IPS-20b (cell line): ENCODE data around the gene PGAM5.
A peak's percentile ranks its signal among the peaks of the same experiment; 100 is the strongest.
"Not testable (repeated sequence)": the region's sequence is repeated elsewhere in the genome, so short reads cannot be mapped to it uniquely, and the experiment has no call there.

Experiments
- H3K27ac ChIP-seq: one replicate; pipeline ENCODE4 v1.5.1; 2013; ENCODE audit warnings: low read length
- H3K27me3 ChIP-seq: 2 replicates; pipeline ENCODE4 v1.6.1; 2013; ENCODE audit warnings: mild to moderate bottlenecking, low read length, inconsistent platforms; ENCODE audit not compliant: insufficient read depth
- H3K36me3 ChIP-seq: 2 replicates; pipeline ENCODE4 v1.6.1; 2013; ENCODE audit warnings: low read depth, mild to moderate bottlenecking, inconsistent platforms, low read length, moderate library complexity; ENCODE audit not compliant: insufficient read depth
- H3K4me1 ChIP-seq: 2 replicates; pipeline ENCODE4 v1.6.1; 2013; ENCODE audit warnings: mild to moderate bottlenecking, control low read depth, inconsistent platforms, low read length, moderate library complexity; ENCODE audit not compliant: insufficient read depth
- H3K4me3 ChIP-seq: 2 replicates; pipeline ENCODE4 v1.5.1; 2013; ENCODE audit warnings: mild to moderate bottlenecking, low read length, inconsistent platforms
- H3K9ac ChIP-seq: 2 replicates; pipeline ENCODE4 v1.6.1; 2013; ENCODE audit warnings: low read depth, mild to moderate bottlenecking, inconsistent platforms, low read length, moderate library complexity
- H3K9me3 ChIP-seq: 2 replicates; pipeline ENCODE4 v1.6.1; 2013; ENCODE audit warnings: mild to moderate bottlenecking, low read depth, low read length, inconsistent platforms; ENCODE audit not compliant: insufficient read depth

PGAM5 gene

DNA sequence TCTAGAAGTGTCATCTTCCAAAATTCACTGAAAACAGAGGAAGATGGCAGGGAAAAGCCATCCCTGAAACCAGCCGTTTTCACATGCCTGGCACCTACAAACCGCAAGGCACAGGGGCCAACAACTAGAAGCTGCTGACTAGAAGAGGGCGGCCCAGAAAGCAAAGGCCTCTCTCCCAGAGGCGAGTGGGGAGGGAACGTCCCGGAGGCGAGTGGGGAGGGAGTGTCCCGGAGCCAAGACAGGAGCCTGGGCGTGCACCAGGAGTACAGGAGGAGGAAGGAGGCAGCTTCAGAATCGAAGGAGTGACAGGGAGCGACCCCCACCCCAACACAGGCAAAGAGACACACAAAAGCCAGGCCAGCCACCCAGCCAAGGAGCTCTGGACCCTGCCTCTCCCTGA, 30.0 kb downstream of the PGAM5 start:
- H3K9ac ChIP-seq, result no peak overlapping the region
- H3K4me3 ChIP-seq, result no peak overlapping the region
- no peaks in the 10 kb centered on the region for H3K4me1 ChIP-seq
- H3K27me3 ChIP-seq, result no peaks in the 10 kb centered on the region
- peaks cover 92% of the 10 kb centered on the region for H3K36me3 ChIP-seq
- no peak overlapping the region for H3K27ac ChIP-seq
- no peaks in the 10 kb centered on the region for H3K9me3 ChIP-seq

- Histone ChIP-seq H3K4me1 (no peaks in the 10 kb centered on the region), H3K27ac (no peak overlapping the region), H3K9me3 (no peaks in the 10 kb centered on the region), H3K9ac (no peak overlapping the region), H3K27me3 (no peaks in the 10 kb centered on the region), H3K4me3 (no peak overlapping the region), H3K36me3 (peaks cover 94% of the 10 kb centered on the region)
These were observed 31.0 kb downstream of the PGAM5 start for GRCh38 chr12:132741620-132742019.

- Histone ChIP-seq H3K27ac (no peak overlapping the region), H3K4me1 (no peaks in the 10 kb centered on the region), H3K4me3 (no peak overlapping the region), H3K9ac (no peak overlapping the region), H3K9me3 (no peaks in the 10 kb centered on the region), H3K36me3 (peaks cover 97% of the 10 kb centered on the region), H3K27me3 (no peaks in the 10 kb centered on the region)
These were observed 33.2 kb downstream of the PGAM5 start for GRCh38 chr12:132743831-132744230.

DNA sequence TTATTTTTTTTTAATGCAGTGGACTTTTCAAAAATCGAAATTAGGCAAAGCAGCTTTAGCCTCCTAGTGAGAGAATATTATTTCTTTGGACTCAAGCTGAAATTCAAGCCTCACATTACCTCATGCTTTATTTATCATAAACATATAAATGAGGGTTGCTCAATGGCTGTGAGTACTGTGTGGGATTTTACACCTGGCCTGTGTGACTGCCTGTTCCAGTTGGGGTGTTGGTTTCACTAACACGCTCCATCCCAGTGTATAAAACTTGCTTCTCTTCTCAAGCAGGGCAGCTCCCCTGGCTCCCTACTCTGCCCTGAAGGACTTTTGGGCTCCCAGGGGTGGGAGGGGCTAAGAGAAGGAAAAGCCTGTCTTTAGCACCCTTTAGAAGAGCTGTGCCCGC, 36.0 kb downstream of the PGAM5 start:
- Histone ChIP-seq H3K27ac (no peak overlapping the region), H3K9ac (no peak overlapping the region), H3K27me3 (no peaks in the 10 kb centered on the region), H3K36me3 (peaks cover 97% of the 10 kb centered on the region), H3K4me1 (no peaks in the 10 kb centered on the region), H3K9me3 (no peaks in the 10 kb centered on the region), H3K4me3 (no peak overlapping the region)

GRCh38 chr12:132747395-132747794, 36.8 kb downstream of the PGAM5 start:
- no peak overlapping the region for H3K9ac ChIP-seq
- no peak overlapping the region for H3K27ac ChIP-seq
- H3K4me3 ChIP-seq, result no peak overlapping the region
- no peaks in the 10 kb centered on the region for H3K9me3 ChIP-seq
- H3K27me3 ChIP-seq, result no peaks in the 10 kb centered on the region
- H3K4me1 ChIP-seq, result no peaks in the 10 kb centered on the region
- H3K36me3 ChIP-seq, result peaks cover 95% of the 10 kb centered on the region

GRCh38 chr12:132747896-132748295, 37.3 kb downstream of the PGAM5 start:
- no peak overlapping the region for H3K9ac ChIP-seq
- peaks cover 95% of the 10 kb centered on the region for H3K36me3 ChIP-seq
- no peaks in the 10 kb centered on the region for H3K9me3 ChIP-seq
- H3K27me3 ChIP-seq, result no peaks in the 10 kb centered on the region
- no peak overlapping the region for H3K27ac ChIP-seq
- no peaks in the 10 kb centered on the region for H3K4me1 ChIP-seq
- H3K4me3 ChIP-seq, result no peak overlapping the region

- Histone ChIP-seq H3K9me3 (no peaks in the 10 kb centered on the region), H3K4me3 (no peak overlapping the region), H3K4me1 (no peaks in the 10 kb centered on the region), H3K27ac (no peak overlapping the region), H3K9ac (no peak overlapping the region), H3K36me3 (peaks cover 95% of the 10 kb centered on the region), H3K27me3 (no peaks in the 10 kb centered on the region)
These were observed 37.7 kb downstream of the PGAM5 start for GRCh38 chr12:132748319-132748718.

DNA sequence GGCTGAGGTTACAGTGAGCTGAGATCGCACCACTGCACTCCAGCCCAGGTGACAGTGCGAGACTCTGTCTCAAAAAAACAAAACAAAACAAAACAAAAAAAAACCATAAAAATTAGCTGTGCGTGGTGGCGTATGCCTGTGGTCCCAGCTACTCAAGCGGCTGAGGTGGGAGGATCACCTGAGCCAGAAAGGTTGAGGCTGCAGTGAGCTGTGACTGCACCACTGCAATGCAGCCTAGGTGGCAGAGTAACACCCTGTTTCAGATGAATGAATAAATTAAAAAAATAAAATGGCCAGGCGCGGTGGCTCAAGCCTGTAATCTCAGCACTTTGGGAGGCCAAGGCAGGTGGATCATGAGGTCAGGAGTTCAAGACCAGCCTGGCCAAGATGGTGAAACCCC, 43.0 kb downstream of the PGAM5 start:
- not testable (repeated sequence) for H3K9ac ChIP-seq, H3K9me3 ChIP-seq, H3K4me1 ChIP-seq, H3K4me3 ChIP-seq, H3K27ac ChIP-seq, H3K27me3 ChIP-seq
- peaks cover 77% of the 10 kb centered on the region for H3K36me3 ChIP-seq

- H3K36me3 ChIP-seq, result peaks cover 71% of the 10 kb centered on the region
- no peak overlapping the region; the same call in 1 of the 2 replicates for H3K9ac ChIP-seq
- no peaks in the 10 kb centered on the region for H3K27me3 ChIP-seq
- H3K27ac ChIP-seq, result no peak overlapping the region
- no peaks in the 10 kb centered on the region for H3K4me1 ChIP-seq
- H3K4me3 ChIP-seq, result no peak overlapping the region
- H3K9me3 ChIP-seq, result no peaks in the 10 kb centered on the region
These were observed 43.7 kb downstream of the PGAM5 start for GRCh38 chr12:132754160-132754932.

GRCh38 chr12:132758825-132759224, 48.2 kb downstream of the PGAM5 start:
- H3K9ac ChIP-seq, H3K4me1 ChIP-seq, H3K9me3 ChIP-seq, H3K27ac ChIP-seq, H3K27me3 ChIP-seq, H3K4me3 ChIP-seq: not testable (repeated sequence)
- peaks cover 27% of the 10 kb centered on the region for H3K36me3 ChIP-seq

- no peaks in the 10 kb centered on the region for H3K9me3 ChIP-seq
- H3K4me1 ChIP-seq, result peaks cover 6% of the 10 kb centered on the region; the same call in 1 of the 2 replicates
- H3K4me3 ChIP-seq, result no peak overlapping the region
- no peaks in the 10 kb centered on the region for H3K27me3 ChIP-seq
- peaks cover 24% of the 10 kb centered on the region for H3K36me3 ChIP-seq
- no peak overlapping the region for H3K9ac ChIP-seq
- no peak overlapping the region for H3K27ac ChIP-seq
These were observed 48.7 kb downstream of the PGAM5 start for GRCh38 chr12:132759359-132759758.

GRCh38 chr12:132761032-132761920, 50.6 kb downstream of the PGAM5 start, which contains the start of gene ANKLE2:
Gene ANKLE2 (minus strand): TSS chr12:132761832. CDS start chr12:132761798, 34 bp downstream.
- Histone ChIP-seq H3K36me3 (peaks cover 14% of the 10 kb centered on the region; the same call in 1 of the 2 replicates), H3K9ac (peak within 1 kb of the TSS; percentile 88), H3K27ac (peak within 1 kb of the TSS; percentile 38), H3K27me3 (no peaks in the 10 kb centered on the region), H3K4me3 (peak within 1 kb of the TSS; percentile 87), H3K4me1 (peaks cover 6% of the 10 kb centered on the region; the same call in 1 of the 2 replicates), H3K9me3 (no peaks in the 10 kb centered on the region)
